GM12891 (cell line): ENCODE data around the gene FKBP5.
A peak's percentile ranks its signal among the peaks of the same experiment; 100 is the strongest.
"Not testable (repeated sequence)": the region's sequence is repeated elsewhere in the genome, so short reads cannot be mapped to it uniquely, and the experiment has no call there.

Experiments used
- DNase-seq: peaks from one replicate; pipeline ENCODE4 v3.0.0; 2011; ENCODE audit warnings: low spot score; ENCODE audit not compliant: insufficient read length
- FAIRE-seq: peaks from 2 replicates; lab custom pipeline; 2011; peaks lifted over from hg19 to GRCh38; lab: Jason Lieb, UNC
- PAX5 ChIP-seq: IDR thresholded peaks from 2 replicates; pipeline ENCODE4 v1.6.1; 2011; ENCODE audit warnings: low read length, moderate library complexity, mild to moderate bottlenecking; ENCODE audit not compliant: insufficient read depth, severe bottlenecking
- POLR2A ChIP-seq: IDR thresholded peaks from 2 replicates; pipeline ENCODE4 v1.6.1; 2011; ENCODE audit warnings: low read depth, low read length, control low read depth
- POLR2AphosphoS5 ChIP-seq: IDR thresholded peaks from 2 replicates; pipeline ENCODE4 v1.6.1; 2011; ENCODE audit warnings: low read depth, low read length, control low read depth
- POU2F2 ChIP-seq: IDR thresholded peaks from 2 replicates; pipeline ENCODE4 v1.6.1; 2011; ENCODE audit warnings: low read depth, mild to moderate bottlenecking, control low read depth, low read length, moderate library complexity
- SPI1 ChIP-seq: IDR thresholded peaks from 2 replicates; pipeline ENCODE4 v1.6.1; 2011; ENCODE audit warnings: low read depth, low read length, control low read depth
- TAF1 ChIP-seq: IDR thresholded peaks from 2 replicates; pipeline ENCODE4 v1.6.1; 2011; ENCODE audit warnings: low read depth, low read length, control low read depth

FKBP5 gene

DNA sequence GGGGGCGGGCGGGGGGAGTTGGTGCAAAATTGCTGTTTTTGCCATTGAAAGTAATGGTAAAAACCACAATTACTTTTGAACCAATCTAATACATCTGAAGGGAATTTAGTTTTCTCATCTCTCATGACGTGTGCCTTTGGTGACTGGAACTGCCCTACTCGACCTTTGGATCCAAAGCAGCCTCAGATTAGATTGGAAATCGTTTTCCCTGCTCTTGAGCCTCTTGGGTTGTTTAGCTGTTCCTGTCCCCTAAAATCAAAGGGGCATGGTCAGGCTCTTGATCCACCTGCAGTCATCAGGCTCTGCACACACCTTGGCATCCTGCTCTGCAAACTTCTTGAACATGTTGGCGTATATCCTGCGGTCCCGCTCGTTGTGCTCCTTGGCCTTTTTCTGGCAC, 112.0 kb downstream of the FKBP5 start:
- DNase-seq = no peak
- TF ChIP-seq SPI1 (no peak), PAX5 (no peak), POLR2A (no peak)
- FAIRE-seq = no peak

DNA sequence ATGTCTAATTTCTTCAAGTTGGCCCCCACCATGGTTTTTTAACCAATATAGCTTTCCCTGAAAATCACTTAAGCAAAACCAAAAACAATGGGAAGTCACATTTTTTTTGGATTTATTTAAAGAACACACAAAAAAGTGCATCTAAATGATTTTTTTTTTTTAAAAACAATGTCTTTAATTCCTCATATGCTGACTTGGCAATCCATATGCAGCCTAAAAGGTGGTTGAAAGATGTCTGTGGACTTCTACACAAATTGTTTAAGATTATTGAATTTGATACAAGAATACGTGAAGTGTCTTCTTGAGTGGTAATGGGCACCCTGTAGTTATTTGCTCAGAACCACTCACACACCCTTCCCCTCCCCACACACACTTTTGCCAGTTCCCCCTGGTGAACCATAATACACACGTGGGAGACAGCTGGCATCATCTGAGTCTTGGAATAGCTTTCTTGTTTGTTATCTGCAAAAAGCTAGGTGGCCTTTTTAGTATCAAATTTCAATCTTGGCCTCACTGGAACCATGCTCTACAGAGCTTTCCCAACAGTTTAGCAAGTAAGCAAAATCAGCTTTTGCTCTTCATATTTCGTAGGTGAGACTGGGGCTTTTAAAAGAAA, 115.1 kb downstream of the FKBP5 start:
- TF ChIP-seq TAF1 (no peak), SPI1 (no peak), POLR2A (no peak)
- FAIRE-seq (no peak), DNase-seq (no peak)

GRCh38 chr6:35570885-35571330, 117.8 kb downstream of the FKBP5 start:
- DNase-seq, FAIRE-seq: not testable (repeated sequence)
- TF ChIP-seq POLR2AphosphoS5 = peak; percentile 21; the same call in 1 of the 2 replicates

DNA sequence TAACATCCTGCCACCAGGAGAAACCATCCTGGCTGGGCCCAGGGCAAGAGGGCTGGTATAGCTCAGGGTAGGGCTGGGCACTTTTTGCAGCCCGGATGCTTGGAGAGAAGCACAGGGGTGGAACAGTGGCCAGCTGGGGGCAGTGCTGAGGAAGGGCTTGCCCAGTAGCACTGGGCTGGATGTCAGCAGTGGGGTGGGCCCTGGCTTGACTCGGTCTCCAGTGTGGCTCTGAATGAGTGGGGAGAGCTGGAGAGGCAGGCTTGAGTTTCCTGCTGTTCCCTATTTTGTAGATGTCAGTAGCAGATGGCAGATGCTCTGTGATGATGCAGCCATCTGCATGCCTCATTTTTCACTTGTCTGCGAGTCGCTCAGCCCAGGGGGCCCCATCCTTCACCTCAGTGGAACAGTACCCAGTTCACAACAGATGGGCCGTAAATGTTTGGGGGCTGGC, 119.7 kb downstream of the FKBP5 start:
- DNase-seq (no peak), FAIRE-seq (no peak)

GRCh38 chr6:35566794-35567193, 121.9 kb downstream of the FKBP5 start:
- TF ChIP-seq POU2F2 = no peak
- no peak for TF ChIP-seq POLR2AphosphoS5
- TF ChIP-seq SPI1 = no peak
- TF ChIP-seq TAF1 = no peak
- TF ChIP-seq PAX5 = no peak
- TF ChIP-seq POLR2A = no peak
- DNase-seq = no peak
- FAIRE-seq = no peak

More for the DNA sequence above, 119.7 kb downstream of the FKBP5 start:
- no peak for TF ChIP-seq PAX5
- peak; percentile 37; the same call in 1 of the 2 replicates for TF ChIP-seq POLR2AphosphoS5

DNA sequence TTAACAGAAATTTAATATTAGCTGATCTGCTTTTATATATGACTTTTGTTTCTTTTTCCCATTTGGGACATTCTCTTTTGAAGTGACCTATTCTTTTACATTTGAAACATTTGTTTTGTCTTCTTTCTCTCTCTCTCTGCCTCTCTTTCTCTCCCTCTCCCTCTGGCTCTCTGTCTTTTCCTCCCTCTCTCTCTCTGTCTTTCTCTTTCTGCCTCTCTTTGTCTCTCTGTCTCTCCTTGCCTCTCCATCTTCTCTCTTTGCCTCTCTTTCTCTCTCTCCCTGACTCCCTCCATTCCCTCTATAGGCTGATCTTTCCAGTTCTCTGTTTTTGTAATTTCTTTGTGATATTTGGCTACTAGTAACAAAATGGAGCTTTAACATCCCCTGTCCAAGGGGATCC, 124.0 kb downstream of the FKBP5 start:
- no peak for FAIRE-seq
- TF ChIP-seq SPI1 (no peak), POU2F2 (no peak), POLR2A (no peak), PAX5 (no peak), POLR2AphosphoS5 (no peak), TAF1 (no peak)
- no peak for DNase-seq

DNA sequence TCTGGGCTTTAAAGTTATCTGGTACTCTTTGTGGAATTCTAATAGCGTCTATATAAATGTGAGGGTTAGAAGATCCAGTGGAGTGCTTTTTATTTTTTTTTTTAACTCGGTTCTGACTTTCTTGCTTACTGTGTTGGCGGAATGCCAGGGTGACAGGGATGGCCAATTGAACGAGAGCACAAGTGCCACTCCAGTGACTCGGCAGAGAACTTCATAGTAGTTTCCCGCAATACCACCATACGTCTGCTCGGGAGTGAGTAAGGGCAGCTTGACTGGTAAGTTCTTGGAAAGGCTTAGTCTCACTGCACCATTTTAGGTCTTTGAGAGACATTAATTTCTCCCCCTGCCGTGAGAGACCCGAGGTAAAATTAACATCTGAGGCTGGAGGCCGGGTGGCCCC, 126.7 kb downstream of the FKBP5 start:
- FAIRE-seq (no peak), DNase-seq (no peak)
- TF ChIP-seq POU2F2 = no peak
- TF ChIP-seq SPI1 = no peak
- TF ChIP-seq POLR2A = no peak
- TF ChIP-seq TAF1 = no peak
- no peak for TF ChIP-seq POLR2AphosphoS5
- no peak for TF ChIP-seq PAX5

DNA sequence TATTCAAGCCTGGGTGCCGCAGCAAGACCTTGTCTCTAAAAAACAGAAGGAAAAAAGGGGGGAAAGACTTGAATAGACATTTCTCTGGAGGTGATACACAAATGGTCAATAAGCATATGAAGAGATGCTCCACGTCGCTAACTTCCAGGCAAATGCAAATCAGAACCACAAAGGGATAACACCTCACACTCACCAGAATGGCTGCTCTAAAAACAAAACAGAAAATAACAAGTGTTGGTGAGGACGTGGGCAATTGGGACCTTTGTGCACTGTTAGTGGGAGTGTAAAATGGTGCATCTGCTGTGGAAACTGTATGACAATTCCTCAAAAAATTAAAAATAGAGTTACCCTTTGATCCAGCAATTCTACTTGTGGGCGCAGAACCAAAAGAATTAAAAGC, 127.6 kb downstream of the FKBP5 start:
- FAIRE-seq = peak; percentile 61

GRCh38 chr6:35558571-35558970, 130.1 kb downstream of the FKBP5 start:
- TF ChIP-seq POU2F2 (no peak), SPI1 (no peak), POLR2AphosphoS5 (no peak), PAX5 (no peak), POLR2A (no peak), TAF1 (no peak)
- FAIRE-seq (no peak), DNase-seq (no peak)

More for the DNA sequence above, 127.6 kb downstream of the FKBP5 start:
- TF ChIP-seq POLR2AphosphoS5 = no peak
- no peak for TF ChIP-seq PAX5
- TF ChIP-seq POU2F2 = no peak
- TF ChIP-seq TAF1 = no peak
- TF ChIP-seq POLR2A = no peak
- no peak for TF ChIP-seq SPI1
- DNase-seq = no peak

- TF ChIP-seq POLR2AphosphoS5 (no peak), PAX5 (no peak), POLR2A (no peak)
- DNase-seq (no peak), FAIRE-seq (no peak)
Measured at GRCh38 chr6:35557239-35557638, 131.5 kb downstream of the FKBP5 start.
